Liver (tissue), 9 donors: ENCODE measurements around the gene ETFA. TPM values are rescaled to one million over a fixed set of nuclear protein-coding genes. Genes with fewer than 3 reads are reported as not detected.

Experiments
- DNase-seq: peaks from one replicate; pipeline ENCODE4 v3.0.0-alpha.2; 2017; ENCODE audit warnings: low spot score
- H3K27ac ChIP-seq, 2 donors: one replicate each; pipeline ENCODE4 v1.7.0; 2013; ENCODE audit warnings: inconsistent platforms in 2 of 2, low read length in 2 of 2, control low read depth in 1 of 2, low read depth in 1 of 2, mild to moderate bottlenecking in 1 of 2
- H3K27me3 ChIP-seq, 4 donors: one replicate each; pipeline versions ENCODE4 v1.6.1 to v1.7.0; 2013; ENCODE audit warnings: low read length in 3 of 4, inconsistent platforms in 1 of 4, mild to moderate bottlenecking in 1 of 4, moderate library complexity in 1 of 4; ENCODE audit not compliant: control insufficient read depth in 4 of 4, insufficient read depth in 4 of 4
- H3K36me3 ChIP-seq, 4 donors: one replicate each; pipeline versions ENCODE4 v1.6.1 to v1.7.0; 2013; ENCODE audit warnings: low read length in 3 of 4, mild to moderate bottlenecking in 3 of 4, low read depth in 1 of 4, moderate library complexity in 1 of 4; ENCODE audit not compliant: control insufficient read depth in 4 of 4, insufficient read depth in 3 of 4
- H3K4me1 ChIP-seq, 4 donors: one replicate each; pipeline versions ENCODE4 v1.6.1 to v1.7.0; 2013; ENCODE audit warnings: low read length in 3 of 4, mild to moderate bottlenecking in 3 of 4, moderate library complexity in 1 of 4; ENCODE audit not compliant: control insufficient read depth in 4 of 4, insufficient read depth in 4 of 4
- H3K4me3 ChIP-seq, 3 donors: one replicate each; pipeline versions ENCODE4 v1.6.1 to v1.7.0; 2013; ENCODE audit warnings: low read length in 3 of 3, control low read depth in 1 of 3, low read depth in 1 of 3, mild to moderate bottlenecking in 1 of 3
- H3K9ac ChIP-seq, 2 donors: one replicate each; pipeline ENCODE4 v1.7.0; 2013; ENCODE audit warnings: low read length in 2 of 2, mild to moderate bottlenecking in 2 of 2, moderate library complexity in 2 of 2, control low read depth in 1 of 2, low read depth in 1 of 2
- H3K9me3 ChIP-seq, 4 donors: one replicate each; pipeline versions ENCODE4 v1.6.1 to v1.7.0; 2013; ENCODE audit warnings: low read length in 3 of 4; ENCODE audit not compliant: control insufficient read depth in 4 of 4
- ATF3 ChIP-seq: IDR thresholded peaks from 2 replicates; pipeline ENCODE4 v1.6.1; 2016; ENCODE audit warnings: antibody characterized with exemption
- CTCF ChIP-seq: fragments of 150-350 bp; IDR thresholded peaks from 2 replicates; pipeline ENCODE4 v1.5.1; 2017; ENCODE audit warnings: improper control_type of control experiment, low read depth, low read length; ENCODE audit not compliant: missing input control
- EGR1 ChIP-seq, 2 donors: IDR thresholded peaks; 2 replicates each; pipeline ENCODE4 v1.6.1; 2016 to 2018; ENCODE audit warnings: antibody characterized with exemption in 2 of 2, low read depth in 2 of 2
- FOXA1 ChIP-seq: IDR thresholded peaks from 2 replicates; pipeline ENCODE4 v1.6.1; 2016; ENCODE audit warnings: antibody characterized with exemption
- FOXA2 ChIP-seq: IDR thresholded peaks from 2 replicates; pipeline ENCODE4 v1.6.1; 2016; ENCODE audit warnings: antibody characterized with exemption
- GABPA ChIP-seq, 2 donors: IDR thresholded peaks in 1 of 2; conservative IDR thresholded peaks in 1 of 2; 2 replicates each; pipeline ENCODE4 v1.6.1; 2016; ENCODE audit warnings: antibody characterized with exemption in 2 of 2, mild to moderate bottlenecking in 1 of 2, moderate library complexity in 1 of 2
- HNF4A ChIP-seq, 2 donors: conservative IDR thresholded peaks; 2 replicates each; pipeline ENCODE4 v1.6.1; 2016; ENCODE audit warnings: antibody characterized with exemption in 2 of 2, mild to moderate bottlenecking in 2 of 2
- HNF4G ChIP-seq: IDR thresholded peaks from 2 replicates; pipeline ENCODE4 v1.6.1; 2016; ENCODE audit warnings: antibody characterized with exemption
- JUND ChIP-seq, 2 donors: IDR thresholded peaks; 2 replicates each; pipeline ENCODE4 v1.6.1; 2016; ENCODE audit warnings: antibody characterized with exemption in 2 of 2
- MAX ChIP-seq: IDR thresholded peaks from 2 replicates; pipeline ENCODE4 v1.6.1; 2016; ENCODE audit warnings: antibody characterized with exemption
- NR2F2 ChIP-seq: IDR thresholded peaks from 2 replicates; pipeline ENCODE4 v1.6.1; 2016; ENCODE audit warnings: antibody characterized with exemption
- RAD21 ChIP-seq, 2 donors: IDR thresholded peaks; 2 replicates each; pipeline ENCODE4 v1.6.1; 2016; ENCODE audit warnings: antibody characterized with exemption in 2 of 2, mild to moderate bottlenecking in 2 of 2
- REST ChIP-seq: IDR thresholded peaks from 2 replicates; pipeline ENCODE4 v1.6.1; 2016; ENCODE audit warnings: antibody characterized with exemption, mild to moderate bottlenecking
- RXRA ChIP-seq, 2 donors: IDR thresholded peaks; 2 replicates each; pipeline ENCODE4 v1.6.1; 2017 to 2018; ENCODE audit warnings: antibody characterized with exemption in 2 of 2, mild to moderate bottlenecking in 1 of 2
- SP1 ChIP-seq: IDR thresholded peaks from 2 replicates; pipeline ENCODE4 v1.6.1; 2018; ENCODE audit warnings: antibody characterized with exemption, mild to moderate bottlenecking
- TAF1 ChIP-seq: conservative IDR thresholded peaks from 2 replicates; pipeline ENCODE4 v1.6.1; 2016; ENCODE audit warnings: antibody characterized with exemption, mild to moderate bottlenecking
- YY1 ChIP-seq: IDR thresholded peaks from 2 replicates; pipeline ENCODE4 v1.6.1; 2016; ENCODE audit warnings: antibody characterized with exemption, mild to moderate bottlenecking
- ZBTB33 ChIP-seq: IDR thresholded peaks from 2 replicates; pipeline ENCODE4 v1.6.1; 2016; ENCODE audit warnings: antibody characterized with exemption
- WGBS: extraction: QIAGEN DNeasy Blood & Tissue Kit; methylation state at CpG from one replicate; pipeline ENCODE4 v1.1.7; 2013; 5-methylcytosine and 5-hydroxymethylcytosine counted together
- polyA plus RNA-seq, 2 donors: library from polyadenylated mRNA; stranded (reverse) in 1 of 2; unstranded in 1 of 2; fragments of 200-250 nt in 1 of 2; fragments of >200 nt in 1 of 2; fragmentation: Nextera tagmentation in 1 of 2; extraction: Ambion mirVana in 1 of 2; gene quantifications; one replicate each; pipeline versions ENCODE4 v1.2.1 to v1.2.3, GENCODE V29; 2013 to 2015
- total RNA-seq, 2 donors: library from RNA; depleted of rRNA; stranded (reverse); fragments of >200 nt; gene quantifications; one replicate each; pipeline ENCODE4 v1.2.3, GENCODE V29; 2014
- donor health status: healthy.
- donor health status: healthy.
- donor health status: healthy.
- donor health status: healthy.
- donor health status: healthy.

ETFA gene
- total and polyA plus RNA-seq, 4 donors = 92.6 to 342 (median 289) TPM

- Histone ChIP-seq H3K4me3 (no peak overlapping the region), H3K36me3 (peaks cover 0 to 2% (median 0%) of the 10 kb centered on the region in 4 donors), H3K4me1 (peaks cover 10 to 37% (median 25%) of the 10 kb centered on the region in 4 donors), H3K27ac (no peak overlapping the region), H3K9me3 (no peaks in the 10 kb centered on the region), H3K9ac (no peak overlapping the region), H3K27me3 (peaks cover 0 to 24% (median 13%) of the 10 kb centered on the region in 4 donors)
- TF ChIP-seq FOXA1 (no peak), JUND (IDR thresholded peaks at IDR 0.05) (no peak), CTCF (no peak), ATF3 (no peak), TAF1 (no peak)
- 20% methylated on average over 7 of the region's 7 CpGs for WGBS
- no peak for DNase-seq
These were observed 34.3 kb upstream of the ETFA start for GRCh38 chr15:76345583-76345879.

DNA sequence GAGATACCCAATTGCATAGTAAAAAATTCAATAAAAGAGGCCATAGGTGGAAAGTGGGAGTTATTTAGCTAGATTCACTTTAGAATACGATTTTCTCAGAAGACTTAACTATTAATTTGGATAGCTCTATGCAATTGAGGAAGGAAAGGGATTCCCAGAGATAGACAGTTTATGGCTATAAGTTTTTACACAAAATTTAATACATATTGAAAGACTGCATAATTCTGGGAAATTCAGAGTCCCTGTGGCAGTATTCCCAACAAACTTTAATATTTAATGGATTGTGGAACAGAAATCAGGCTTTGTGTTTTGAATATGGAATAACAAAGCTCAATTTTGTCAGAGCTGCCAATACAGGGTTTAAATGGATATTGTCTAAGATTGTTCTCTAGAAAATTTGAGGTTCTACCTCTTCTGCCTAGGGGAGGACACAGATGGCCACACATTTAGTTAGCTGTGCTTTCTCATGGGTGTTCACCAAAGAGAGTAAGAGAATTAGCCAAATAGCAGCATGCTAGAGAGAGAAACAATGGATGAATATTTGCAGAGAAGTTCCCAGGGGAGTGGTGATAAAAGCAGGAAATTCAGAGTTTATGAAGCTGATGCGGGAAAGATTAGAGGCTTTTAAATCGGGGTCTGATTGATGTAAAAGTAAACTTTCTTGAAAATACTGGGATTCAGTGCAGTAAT lies 33.8 kb upstream of the ETFA start:
- peaks cover 0 to 2% (median 0%) of the 10 kb centered on the region in 4 donors for H3K36me3 ChIP-seq
- no peak overlapping the region for H3K9ac ChIP-seq
- no peak for DNase-seq
- H3K27ac ChIP-seq = no peak overlapping the region
- H3K9me3 ChIP-seq = no peaks in the 10 kb centered on the region
- TF ChIP-seq JUND (IDR thresholded peaks at IDR 0.05) (no peak), HNF4G (no peak), YY1 (no peak), GABPA (IDR thresholded peaks at IDR 0.05 in 1 of 2, conservative IDR thresholded peaks at IDR 0.05 in 1 of 2) (no peak), HNF4A (conservative IDR thresholded peaks at IDR 0.05) (no peak), NR2F2 (no peak), EGR1 (IDR thresholded peaks at IDR 0.05; ENCODE audit: low read depth in 2 of 2) (no peak), FOXA2 (no peak), FOXA1 (no peak), ATF3 (no peak), REST (no peak), TAF1 (no peak), MAX (no peak), SP1 (no peak), RAD21 (IDR thresholded peaks at IDR 0.05) (no peak), ZBTB33 (no peak), RXRA (IDR thresholded peaks at IDR 0.05) (no peak)
- H3K4me3 ChIP-seq = no peak overlapping the region
- H3K27me3 ChIP-seq = peaks cover 0 to 27% (median 15%) of the 10 kb centered on the region in 4 donors
- peaks cover 12 to 42% (median 30%) of the 10 kb centered on the region in 4 donors for H3K4me1 ChIP-seq
- WGBS = 21% methylated on average over 3 of the region's 3 CpGs
